ENCODE data around the gene OR1J4.
"Not testable (repeated sequence)": the region's sequence is repeated elsewhere in the genome, so short reads cannot be mapped to it uniquely, and the experiment has no call there.

OR1J4 gene

GRCh38 chr9:122518841-122519240, at the start of gene OR1J4:
TSS of gene OR1J4 (plus strand) at chr9:122519141. CDS start at chr9:122519141, 0 bp downstream.
- DNase-seq (ENCODE audit: low read depth in 2 of 2): no peak

GRCh38 chr9:122474561-122474960, 44.4 kb upstream of the OR1J4 start:
- DNase-seq (ENCODE audit: low read depth in 2 of 2): no peak

- DNase-seq (ENCODE audit: low read depth in 2 of 2): no peak
Observed at GRCh38 chr9:122475717-122476116, 43.2 kb upstream of the OR1J4 start.

GRCh38 chr9:122477346-122477745, 41.6 kb upstream of the OR1J4 start:
- DNase-seq (ENCODE audit: low read depth in 2 of 2): no peak

GRCh38 chr9:122477826-122478225, 41.1 kb upstream of the OR1J4 start, which contains the start of gene OR1J1:
TSS of gene OR1J1 (minus strand) at chr9:122477926. CDS start at chr9:122477926, 0 bp downstream.
- DNase-seq (ENCODE audit: low read depth in 2 of 2): no peak

GRCh38 chr9:122479062-122479461, 39.9 kb upstream of the OR1J4 start:
- no peak for DNase-seq (ENCODE audit: low read depth in 2 of 2)

GRCh38 chr9:122498883-122499288, 20.1 kb upstream of the OR1J4 start:
- DNase-seq (ENCODE audit: low read depth in 2 of 2): peak; percentile 0 to 4

- no peak for DNase-seq (ENCODE audit: low read depth in 2 of 2)
Observed at GRCh38 chr9:122506964-122507363, 12.0 kb upstream of the OR1J4 start.

GRCh38 chr9:122510502-122510901, 8.4 kb upstream of the OR1J4 start, which contains the start of gene OR1J2:
TSS of gene OR1J2 (plus strand) at chr9:122510802. CDS start at chr9:122510802, 0 bp downstream.
- no peak for DNase-seq (ENCODE audit: low read depth in 2 of 2)

- no peak for DNase-seq (ENCODE audit: low read depth in 2 of 2)
Observed at GRCh38 chr9:122518226-122518625, 715 bp upstream of the OR1J4 start.

GRCh38 chr9:122519376-122519775, 435 bp downstream of the OR1J4 start:
- no peak for DNase-seq (ENCODE audit: low read depth in 2 of 2)

- DNase-seq (ENCODE audit: low read depth in 2 of 2): no peak
Observed at GRCh38 chr9:122526602-122527001, 7.7 kb downstream of the OR1J4 start.

GRCh38 chr9:122527193-122527592, 8.3 kb downstream of the OR1J4 start, which contains the start of gene OR1N1:
TSS of gene OR1N1 (minus strand) at chr9:122527293. CDS start at chr9:122527293, 0 bp downstream.
- no peak for DNase-seq (ENCODE audit: low read depth in 2 of 2)

- not testable (repeated sequence) for DNase-seq (ENCODE audit: low read depth in 2 of 2)
Observed at GRCh38 chr9:122531157-122531556, 12.2 kb downstream of the OR1J4 start.

- no peak for DNase-seq (ENCODE audit: low read depth in 2 of 2)
Observed at GRCh38 chr9:122536134-122536533, 17.2 kb downstream of the OR1J4 start.

GRCh38 chr9:122537066-122537465, 18.1 kb downstream of the OR1J4 start:
- not testable (repeated sequence) for DNase-seq (ENCODE audit: low read depth in 2 of 2)

- no peak for DNase-seq (ENCODE audit: low read depth in 2 of 2)
Observed at GRCh38 chr9:122538757-122539156, 19.8 kb downstream of the OR1J4 start.

- no peak for DNase-seq (ENCODE audit: low read depth in 2 of 2)
Observed at GRCh38 chr9:122546196-122546595, 27.3 kb downstream of the OR1J4 start.

- no peak for DNase-seq (ENCODE audit: low read depth in 2 of 2)
Observed at GRCh38 chr9:122551371-122551770, 32.4 kb downstream of the OR1J4 start.

- DNase-seq (ENCODE audit: low read depth in 2 of 2): no peak
Observed at GRCh38 chr9:122552812-122553211, 33.9 kb downstream of the OR1J4 start, which contains the start of gene OR1N2. TSS of gene OR1N2 (plus strand) at chr9:122553112. CDS start at chr9:122553212, 100 bp downstream.

- DNase-seq (ENCODE audit: low read depth in 2 of 2): no peak
Observed at GRCh38 chr9:122561446-122561845, 42.5 kb downstream of the OR1J4 start.

- no peak for DNase-seq (ENCODE audit: low read depth in 2 of 2)
Observed at GRCh38 chr9:122562134-122562760, 43.3 kb downstream of the OR1J4 start.

- DNase-seq (ENCODE audit: low read depth in 2 of 2): no peak
Observed at GRCh38 chr9:122567901-122568300, 49.0 kb downstream of the OR1J4 start.
